ENCODE measurements around the gene FBXL19. TPM values are rescaled to one million over a fixed set of nuclear protein-coding genes. Genes with fewer than 3 reads are reported as not detected.
A peak's percentile ranks its signal among the peaks of the same experiment; 100 is the strongest.
"Not testable (repeated sequence)": the region's sequence is repeated elsewhere in the genome, so short reads cannot be mapped to it uniquely, and the experiment has no call there.

Gene FBXL19
- total and polyA plus RNA-seq, 5 donors from 2014 or later: 0.14 to 13.0 (median 0.19) TPM; not detected in 1

DNA sequence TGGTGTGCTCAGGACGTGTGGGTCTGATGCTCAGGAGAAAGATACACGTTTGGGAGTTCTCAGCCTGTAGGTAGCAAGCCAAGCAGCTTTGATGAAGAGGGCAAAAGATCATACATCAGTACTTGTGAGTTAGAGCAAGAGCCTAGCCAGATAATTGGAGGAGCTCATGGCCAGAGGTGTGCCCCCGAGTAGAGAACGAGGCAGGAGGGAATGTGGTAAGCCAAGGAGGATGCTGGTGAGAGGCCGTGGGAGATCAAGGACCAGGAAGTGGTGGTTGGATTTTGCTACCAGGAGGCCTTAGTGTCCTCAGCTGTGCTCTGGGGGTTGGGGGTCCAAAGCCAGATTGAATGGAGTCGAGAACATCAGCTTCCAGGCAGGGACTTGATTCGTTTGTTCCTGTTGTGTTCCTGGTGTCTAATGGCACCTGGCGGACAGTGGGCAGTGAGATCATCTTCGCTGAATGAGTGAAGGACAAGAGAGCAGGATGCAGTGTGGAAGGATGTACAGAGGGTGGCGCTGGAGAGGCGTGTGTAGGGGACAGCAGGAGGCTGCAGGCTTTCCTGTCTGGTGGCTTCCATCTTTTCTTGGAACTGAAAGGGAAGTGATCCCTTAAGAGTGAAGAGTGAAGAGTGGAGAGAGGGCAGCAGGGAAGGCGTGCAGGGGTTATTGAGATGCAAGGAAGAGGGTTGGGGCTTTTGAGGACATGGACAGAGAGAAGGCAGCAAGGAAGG, 11.6 kb downstream of the FBXL19 start:
- H3K27me3 ChIP-seq (ENCODE audit: control insufficient read depth, insufficient read depth, low read length): no peaks in the 10 kb centered on the region
- H3K9me3 ChIP-seq (ENCODE audit: control insufficient read depth in 2 of 2, low read length in 2 of 2): no peaks in the 10 kb centered on the region
- H3K36me3 ChIP-seq (ENCODE audit: control insufficient read depth, insufficient read depth, low read length): peaks cover 6% of the 10 kb centered on the region
- Mint-ChIP-seq H3K27me3 (no peaks in the 10 kb centered on the region), H3K4me3 (no peak overlapping the region), H3K4me1 (peaks cover 4 to 17% (median 10%) of the 10 kb centered on the region in 4 donors), H3K9me3 (no peaks in the 10 kb centered on the region), H3K36me3 (peaks cover 14% of the 10 kb centered on the region), H3K27ac (peak overlapping the region; percentile 1 to 83 (median 16))
- H3K4me1 ChIP-seq (ENCODE audit: control insufficient read depth, insufficient read depth, low read length, poor library complexity, severe bottlenecking): no peaks in the 10 kb centered on the region
- ATAC-seq (ENCODE audit: low read depth in 2 of 2) (no peak), DNase-seq (peak in 1 of 3 donors; percentile 49)
- no peak overlapping the region for H3K4me3 ChIP-seq (ENCODE audit: low read depth, low read length)
- no peak overlapping the region for H3K27ac ChIP-seq (ENCODE audit: insufficient read depth, low read length, poor library complexity, severe bottlenecking)

DNA sequence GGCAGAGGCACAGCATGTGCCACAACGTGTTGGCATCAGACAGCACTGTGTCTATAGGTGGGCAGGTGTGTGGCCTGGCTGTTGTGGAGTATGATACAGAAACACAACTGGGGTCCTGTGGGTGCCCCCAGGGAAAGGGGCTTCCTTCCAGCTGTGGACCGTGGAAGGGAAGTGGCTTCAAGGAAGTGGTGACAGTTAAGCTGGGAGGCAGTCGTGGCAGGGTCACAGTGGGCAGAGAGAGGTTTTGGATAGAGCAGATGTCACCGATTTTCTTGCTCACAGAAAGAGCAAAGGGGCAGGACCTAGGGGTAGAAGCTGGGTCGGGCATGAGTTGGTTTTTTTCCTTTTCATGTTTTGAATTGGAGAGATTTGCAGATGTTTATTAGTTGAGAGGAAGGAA, 14.3 kb downstream of the FBXL19 start:
- Mint-ChIP-seq H3K27me3 (no peaks in the 10 kb centered on the region), H3K36me3 (no peaks in the 10 kb centered on the region), H3K9me3 (no peaks in the 10 kb centered on the region), H3K27ac (peak overlapping the region in 2 of 3 donors; percentile 69 to 78), H3K4me1 (peaks cover 0 to 31% (median 10%) of the 10 kb centered on the region in 4 donors), H3K4me3 (no peak overlapping the region)
- Histone ChIP-seq H3K4me3 (ENCODE audit: low read depth, low read length) (no peak overlapping the region), H3K27ac (ENCODE audit: insufficient read depth, low read length, poor library complexity, severe bottlenecking) (no peak overlapping the region), H3K36me3 (ENCODE audit: control insufficient read depth, insufficient read depth, low read length) (no peaks in the 10 kb centered on the region), H3K4me1 (ENCODE audit: control insufficient read depth, insufficient read depth, low read length, poor library complexity, severe bottlenecking) (peaks cover 8% of the 10 kb centered on the region), H3K9me3 (ENCODE audit: control insufficient read depth in 2 of 2, low read length in 2 of 2) (no peaks in the 10 kb centered on the region), H3K27me3 (ENCODE audit: control insufficient read depth, insufficient read depth, low read length) (no peaks in the 10 kb centered on the region)
- no peak for ATAC-seq (ENCODE audit: low read depth in 2 of 2)
- no peak for DNase-seq

GRCh38 chr16:30939571-30939970, 16.2 kb downstream of the FBXL19 start:
- not testable (repeated sequence) for H3K36me3 Mint-ChIP-seq; H3K27me3 ChIP-seq (ENCODE audit: control insufficient read depth, insufficient read depth, low read length); H3K4me3 Mint-ChIP-seq; H3K4me3 ChIP-seq (ENCODE audit: low read depth, low read length); H3K27ac ChIP-seq (ENCODE audit: insufficient read depth, low read length, poor library complexity, severe bottlenecking); H3K9me3 Mint-ChIP-seq; ATAC-seq (ENCODE audit: low read depth in 2 of 2); DNase-seq; H3K27ac Mint-ChIP-seq; H3K36me3 ChIP-seq (ENCODE audit: control insufficient read depth, insufficient read depth, low read length); H3K4me1 ChIP-seq (ENCODE audit: control insufficient read depth, insufficient read depth, low read length, poor library complexity, severe bottlenecking); H3K9me3 ChIP-seq (ENCODE audit: control insufficient read depth in 2 of 2, low read length in 2 of 2); H3K27me3 Mint-ChIP-seq
- peaks cover 0 to 34% (median 9%) of the 10 kb centered on the region in 4 donors for H3K4me1 Mint-ChIP-seq

- H3K27ac Mint-ChIP-seq: peak overlapping the region in 1 of 3 donors; percentile 69
- peak; percentile 88 for ATAC-seq (ENCODE audit: low read depth in 2 of 2)
- H3K36me3 ChIP-seq (ENCODE audit: control insufficient read depth, insufficient read depth, low read length): peaks cover 3% of the 10 kb centered on the region
- peak overlapping the region; percentile 41 for H3K27ac ChIP-seq (ENCODE audit: insufficient read depth, low read length, poor library complexity, severe bottlenecking)
- H3K4me3 ChIP-seq (ENCODE audit: low read depth, low read length): no peak overlapping the region
- no peaks in the 10 kb centered on the region for H3K9me3 Mint-ChIP-seq
- peak; percentile 54 to 83 (median 60) for DNase-seq
- H3K36me3 Mint-ChIP-seq: peaks cover 8% of the 10 kb centered on the region
- peaks cover 8% of the 10 kb centered on the region for H3K4me1 ChIP-seq (ENCODE audit: control insufficient read depth, insufficient read depth, low read length, poor library complexity, severe bottlenecking)
- no peaks in the 10 kb centered on the region for H3K27me3 ChIP-seq (ENCODE audit: control insufficient read depth, insufficient read depth, low read length)
- H3K4me1 Mint-ChIP-seq: peaks cover 0 to 22% (median 4%) of the 10 kb centered on the region in 4 donors
- H3K9me3 ChIP-seq (ENCODE audit: control insufficient read depth in 2 of 2, low read length in 2 of 2): no peaks in the 10 kb centered on the region
- peak overlapping the region in 1 of 4 donors; percentile 36 for H3K4me3 Mint-ChIP-seq
- H3K27me3 Mint-ChIP-seq: no peaks in the 10 kb centered on the region
Observed at GRCh38 chr16:30941600-30942425, 18.4 kb downstream of the FBXL19 start.

DNA sequence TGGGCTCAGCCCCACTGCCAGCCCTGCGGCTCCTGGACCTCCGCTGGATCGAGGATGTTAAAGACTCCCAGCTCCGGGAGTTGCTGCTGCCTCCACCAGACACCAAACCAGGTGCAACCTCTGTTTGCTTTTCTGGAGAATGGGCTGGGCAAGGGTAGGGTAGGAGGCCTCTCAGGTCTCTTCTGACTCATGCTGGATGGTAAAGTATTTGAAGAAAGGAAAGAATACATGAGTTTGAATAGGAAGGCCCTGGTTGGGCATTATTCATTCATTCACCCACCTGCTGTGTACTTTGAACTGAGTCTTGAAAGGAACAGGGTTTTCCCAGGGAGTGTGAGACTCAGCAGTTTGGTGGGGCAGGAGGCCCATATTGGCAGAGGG, 19.0 kb downstream of the FBXL19 start:
- H3K36me3 ChIP-seq (ENCODE audit: control insufficient read depth, insufficient read depth, low read length): peaks cover 3% of the 10 kb centered on the region
- H3K27ac Mint-ChIP-seq: peak overlapping the region in 1 of 3 donors; percentile 26
- DNase-seq: no peak
- H3K9me3 Mint-ChIP-seq: no peaks in the 10 kb centered on the region
- H3K27me3 ChIP-seq (ENCODE audit: control insufficient read depth, insufficient read depth, low read length): no peaks in the 10 kb centered on the region
- peaks cover 0 to 22% (median 3%) of the 10 kb centered on the region in 4 donors for H3K4me1 Mint-ChIP-seq
- peaks cover 8% of the 10 kb centered on the region for H3K36me3 Mint-ChIP-seq
- H3K27ac ChIP-seq (ENCODE audit: insufficient read depth, low read length, poor library complexity, severe bottlenecking): peak overlapping the region; percentile 41
- no peak for ATAC-seq (ENCODE audit: low read depth in 2 of 2)
- no peak overlapping the region for H3K4me3 ChIP-seq (ENCODE audit: low read depth, low read length)
- peak overlapping the region in 1 of 4 donors; percentile 10 for H3K4me3 Mint-ChIP-seq
- H3K4me1 ChIP-seq (ENCODE audit: control insufficient read depth, insufficient read depth, low read length, poor library complexity, severe bottlenecking): peaks cover 8% of the 10 kb centered on the region
- H3K27me3 Mint-ChIP-seq: no peaks in the 10 kb centered on the region
- no peaks in the 10 kb centered on the region for H3K9me3 ChIP-seq (ENCODE audit: control insufficient read depth in 2 of 2, low read length in 2 of 2)

DNA sequence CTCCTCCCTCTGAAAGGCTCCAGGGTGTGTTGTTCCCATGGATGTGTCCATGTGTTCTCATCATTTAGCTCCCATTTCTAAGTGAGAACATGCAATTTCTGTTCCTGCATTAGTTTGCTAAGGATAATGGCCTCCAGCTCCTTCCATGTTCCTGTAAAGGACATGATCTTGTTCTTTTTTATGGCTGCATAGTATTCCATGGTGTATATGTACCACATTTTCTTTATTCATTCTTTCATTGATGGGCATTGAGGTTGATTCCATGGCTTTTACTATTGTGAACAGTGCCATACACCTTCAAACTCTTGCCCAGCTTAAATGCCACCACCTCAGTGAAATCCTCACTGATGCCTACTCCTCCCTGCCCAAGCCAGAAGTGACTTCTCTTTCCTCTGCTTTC, 21.0 kb downstream of the FBXL19 start:
- ATAC-seq (ENCODE audit: low read depth in 2 of 2) (no peak), DNase-seq (no peak)
- no peak overlapping the region for H3K4me3 Mint-ChIP-seq
- no peaks in the 10 kb centered on the region for H3K9me3 Mint-ChIP-seq
- peak overlapping the region in 1 of 3 donors; percentile 15 for H3K27ac Mint-ChIP-seq
- H3K27ac ChIP-seq (ENCODE audit: insufficient read depth, low read length, poor library complexity, severe bottlenecking): no peak overlapping the region
- peaks cover 8% of the 10 kb centered on the region for H3K36me3 Mint-ChIP-seq
- no peaks in the 10 kb centered on the region for H3K27me3 ChIP-seq (ENCODE audit: control insufficient read depth, insufficient read depth, low read length)
- peaks cover 0 to 25% (median 0%) of the 10 kb centered on the region in 4 donors for H3K4me1 Mint-ChIP-seq
- H3K27me3 Mint-ChIP-seq: no peaks in the 10 kb centered on the region
- no peak overlapping the region for H3K4me3 ChIP-seq (ENCODE audit: low read depth, low read length)
- peaks cover 18% of the 10 kb centered on the region for H3K4me1 ChIP-seq (ENCODE audit: control insufficient read depth, insufficient read depth, low read length, poor library complexity, severe bottlenecking)
- H3K36me3 ChIP-seq (ENCODE audit: control insufficient read depth, insufficient read depth, low read length): peaks cover 3% of the 10 kb centered on the region
- no peaks in the 10 kb centered on the region for H3K9me3 ChIP-seq (ENCODE audit: control insufficient read depth in 2 of 2, low read length in 2 of 2)

GRCh38 chr16:30946671-30947540, 23.5 kb downstream of the FBXL19 start:
- H3K9me3 ChIP-seq (ENCODE audit: control insufficient read depth in 2 of 2, low read length in 2 of 2): no peaks in the 10 kb centered on the region
- no peak overlapping the region for H3K4me3 ChIP-seq (ENCODE audit: low read depth, low read length)
- Mint-ChIP-seq H3K27me3 (no peaks in the 10 kb centered on the region), H3K36me3 (peaks cover 8% of the 10 kb centered on the region), H3K27ac (peak overlapping the region in 1 of 3 donors; percentile 56), H3K9me3 (no peaks in the 10 kb centered on the region), H3K4me1 (peaks cover 0 to 32% (median 13%) of the 10 kb centered on the region in 4 donors), H3K4me3 (peak overlapping the region in 3 of 4 donors; percentile 47 to 86 (median 82))
- DNase-seq: no peak
- ATAC-seq (ENCODE audit: low read depth in 2 of 2): no peak
- H3K27me3 ChIP-seq (ENCODE audit: control insufficient read depth, insufficient read depth, low read length): no peaks in the 10 kb centered on the region
- peaks cover 32% of the 10 kb centered on the region for H3K4me1 ChIP-seq (ENCODE audit: control insufficient read depth, insufficient read depth, low read length, poor library complexity, severe bottlenecking)
- peaks cover 3% of the 10 kb centered on the region for H3K36me3 ChIP-seq (ENCODE audit: control insufficient read depth, insufficient read depth, low read length)
- no peak overlapping the region for H3K27ac ChIP-seq (ENCODE audit: insufficient read depth, low read length, poor library complexity, severe bottlenecking)

Data from CD4-positive, CD25-positive, alpha-beta regulatory T cell (primary cell).